ENCODE results near the gene ABCA3.

Gene ABCA3

GRCh38 chr16:2329532-2329931 is 11.0 kb downstream of the ABCA3 start:
- TF ChIP-seq POLR2A (IDR thresholded peaks at IDR 0.05; ENCODE audit: extremely low read depth, insufficient read length) (no peak), MYC (IDR thresholded peaks at IDR 0.05; ENCODE audit: low read depth, low read length) (no peak), MAX (IDR thresholded peaks at IDR 0.05; ENCODE audit: low read depth, low read length) (no peak)
- no peak for DNase-seq (ENCODE audit: low read depth)
- H3K4me3 ChIP-seq (ENCODE audit: low read depth, low read length), result no peak overlapping the region

DNA sequence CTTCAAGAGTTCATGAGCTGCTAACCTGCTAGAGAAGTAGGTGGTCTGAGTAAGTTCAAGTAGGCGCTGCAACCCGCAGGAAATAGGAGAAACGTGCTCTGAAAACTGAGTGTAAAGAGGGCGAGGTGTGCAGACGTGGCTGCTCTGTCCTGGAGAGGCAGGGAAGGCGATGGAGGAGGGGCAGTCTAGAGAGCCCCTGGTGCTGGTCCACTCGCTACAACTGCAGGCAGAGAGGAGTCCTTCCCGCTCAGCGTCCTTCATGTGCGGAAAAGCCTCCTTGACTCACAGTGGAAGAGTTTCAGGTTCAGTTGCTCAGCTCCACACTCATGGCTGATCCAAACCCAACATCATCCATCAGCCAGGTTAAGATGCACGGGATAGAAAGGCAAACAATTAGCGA is 12.1 kb downstream of the ABCA3 start:
- no peak for DNase-seq (ENCODE audit: low read depth)
- TF ChIP-seq CTCF (IDR thresholded peaks at IDR 0.05; ENCODE audit: low read depth, low read length) (no peak), POLR2A (IDR thresholded peaks at IDR 0.05; ENCODE audit: extremely low read depth, insufficient read length) (no peak), MYC (IDR thresholded peaks at IDR 0.05; ENCODE audit: low read depth, low read length) (no peak), MAX (IDR thresholded peaks at IDR 0.05; ENCODE audit: low read depth, low read length) (no peak)
- no peak overlapping the region for H3K4me3 ChIP-seq (ENCODE audit: low read depth, low read length)

- no peak for DNase-seq (ENCODE audit: low read depth)
- no peak for TF ChIP-seq POLR2A (IDR thresholded peaks at IDR 0.05; ENCODE audit: extremely low read depth, insufficient read length)
- TF ChIP-seq MAX (IDR thresholded peaks at IDR 0.05; ENCODE audit: low read depth, low read length), result no peak
- TF ChIP-seq CTCF (IDR thresholded peaks at IDR 0.05; ENCODE audit: low read depth, low read length), result no peak
- no peak for TF ChIP-seq MYC (IDR thresholded peaks at IDR 0.05; ENCODE audit: low read depth, low read length)
- H3K4me3 ChIP-seq (ENCODE audit: low read depth, low read length), result no peak overlapping the region
Observed at GRCh38 chr16:2326191-2326590, 14.3 kb downstream of the ABCA3 start.

DNA sequence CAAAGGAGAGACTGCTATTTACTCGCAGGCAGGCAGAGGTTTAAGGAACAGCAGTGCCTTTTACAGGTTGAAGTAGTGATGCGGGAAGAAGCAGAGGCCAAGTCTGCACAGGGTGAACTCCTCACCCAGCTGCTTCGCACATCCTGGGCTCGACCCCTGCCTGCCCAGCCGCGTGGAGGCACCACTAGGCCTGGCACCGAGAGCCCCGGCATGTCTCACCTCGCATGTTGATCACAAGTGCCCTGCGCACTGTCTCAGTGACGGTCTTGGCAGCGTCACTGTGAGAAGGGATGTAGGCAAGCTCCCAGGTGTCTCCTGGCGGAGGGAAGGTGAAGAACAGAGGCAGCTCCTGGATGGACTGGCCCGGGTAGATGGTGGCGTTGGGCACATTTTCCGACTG is 14.7 kb downstream of the ABCA3 start:
- H3K4me3 ChIP-seq (ENCODE audit: low read depth, low read length), result no peak overlapping the region
- DNase-seq (ENCODE audit: low read depth), result no peak
- no peak for TF ChIP-seq CTCF (IDR thresholded peaks at IDR 0.05; ENCODE audit: low read depth, low read length)
- TF ChIP-seq MYC (IDR thresholded peaks at IDR 0.05; ENCODE audit: low read depth, low read length), result no peak
- TF ChIP-seq MAX (IDR thresholded peaks at IDR 0.05; ENCODE audit: low read depth, low read length), result no peak
- no peak for TF ChIP-seq POLR2A (IDR thresholded peaks at IDR 0.05; ENCODE audit: extremely low read depth, insufficient read length)

GRCh38 chr16:2325181-2325580 is 15.3 kb downstream of the ABCA3 start:
- no peak for TF ChIP-seq CTCF (IDR thresholded peaks at IDR 0.05; ENCODE audit: low read depth, low read length)
- no peak overlapping the region for H3K4me3 ChIP-seq (ENCODE audit: low read depth, low read length)
- DNase-seq (ENCODE audit: low read depth), result no peak

DNA sequence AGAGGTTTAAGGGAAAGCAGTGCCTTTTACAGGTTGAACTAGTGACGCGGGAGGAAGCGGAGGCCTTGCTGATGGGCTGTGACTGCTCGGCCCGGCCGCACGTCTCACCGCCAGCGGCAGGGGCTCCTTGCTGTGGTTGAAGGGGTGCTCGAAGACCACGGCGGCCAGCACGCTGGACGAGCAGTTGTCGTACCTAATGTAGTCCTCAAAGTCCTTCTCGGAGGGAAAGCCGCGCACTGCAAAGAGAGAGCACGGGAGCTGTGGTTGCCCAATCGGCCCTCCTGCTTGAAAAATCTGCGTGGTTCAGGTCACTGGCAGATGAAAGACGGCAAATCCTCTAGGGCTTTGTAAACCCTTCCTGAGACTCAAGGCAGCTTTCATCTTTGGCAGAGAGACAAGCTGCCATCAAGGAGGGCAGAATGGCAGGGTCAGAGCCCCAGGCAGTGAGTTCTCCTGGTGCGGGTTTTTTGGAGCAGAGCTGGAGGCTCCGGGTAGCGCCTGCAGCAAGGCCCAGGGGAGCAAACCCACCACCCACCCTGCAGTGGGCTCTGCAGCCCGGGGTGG is 16.1 kb downstream of the ABCA3 start:
- TF ChIP-seq POLR2A (IDR thresholded peaks at IDR 0.05; ENCODE audit: extremely low read depth, insufficient read length), result no peak
- no peak for TF ChIP-seq MYC (IDR thresholded peaks at IDR 0.05; ENCODE audit: low read depth, low read length)
- no peak for TF ChIP-seq MAX (IDR thresholded peaks at IDR 0.05; ENCODE audit: low read depth, low read length)
- TF ChIP-seq CTCF (IDR thresholded peaks at IDR 0.05; ENCODE audit: low read depth, low read length), result no peak
- DNase-seq (ENCODE audit: low read depth), result no peak

More for the DNA sequence above, 16.1 kb downstream of the ABCA3 start:
- no peak overlapping the region for H3K4me3 ChIP-seq (ENCODE audit: low read depth, low read length)
